Heart left ventricle (tissue), 16 donors: ENCODE measurements around the gene LARGE2. TPM values are rescaled to one million over a fixed set of nuclear protein-coding genes. Genes with fewer than 3 reads are reported as not detected.
A peak's percentile ranks its signal among the peaks of the same experiment; 100 is the strongest.

ENCODE experiments used
- ATAC-seq, 4 donors: fragments of 200-7000 bp; cut with Tn5 transposase; one replicate each; pipeline ENCODE4 v1.9.1; 2020 to 2022; ENCODE audit warnings: moderate library complexity in 4 of 4, mild to moderate bottlenecking in 3 of 4, moderate number of reproducible peaks in 1 of 4
- DNase-seq, 5 donors: peaks; one replicate each; pipeline ENCODE4 v3.0.0-alpha.2; 2020
- H3K27ac ChIP-seq, 12 donors: fragments of 200-600 bp; sonication (generic) in 4 of 12; one replicate each; pipeline versions ENCODE4 v1.5.0 to v1.8.0; 2016 to 2022; ENCODE audit warnings: mild to moderate bottlenecking in 2 of 12
- H3K27me3 ChIP-seq, 9 donors: fragments of 200-600 bp; sonication (generic) in 2 of 9; one replicate each; pipeline versions ENCODE4 v1.5.1 to v1.8.0; 2016 to 2022; ENCODE audit warnings: mild to moderate bottlenecking in 3 of 9
- H3K36me3 ChIP-seq, 9 donors: fragments of 200-600 bp; sonication (generic) in 2 of 9; one replicate each; pipeline versions ENCODE4 v1.5.0 to v1.8.0; 2018 to 2022; ENCODE audit warnings: mild to moderate bottlenecking in 2 of 9
- H3K4me1 ChIP-seq, 12 donors: fragments of 200-600 bp; sonication (generic) in 4 of 12; one replicate each; pipeline versions ENCODE4 v1.5.0 to v1.8.0; 2016 to 2022; ENCODE audit warnings: mild to moderate bottlenecking in 3 of 12
- H3K4me3 ChIP-seq, 12 donors: fragments of 200-600 bp; sonication (generic) in 4 of 12; one replicate each; pipeline versions ENCODE4 v1.5.0 to v1.8.0; 2017 to 2022; ENCODE audit warnings: mild to moderate bottlenecking in 9 of 12, moderate library complexity in 4 of 12
- H3K9me3 ChIP-seq, 12 donors: fragments of 200-600 bp; sonication (generic) in 4 of 12; one replicate each; pipeline versions ENCODE4 v1.5.0 to v1.8.0; 2016 to 2022; ENCODE audit warnings: mild to moderate bottlenecking in 1 of 12
- CTCF ChIP-seq, 12 donors: fragments of 200-600 bp; sonication (generic) in 4 of 12; IDR thresholded peaks; one replicate each; pipeline versions ENCODE4 v1.5.0 to v1.8.0; 2018 to 2022; ENCODE audit warnings: antibody characterized with exemption in 12 of 12, mild to moderate bottlenecking in 5 of 12
- POLR2A ChIP-seq, 2 donors: fragments of 450-650 bp; IDR thresholded peaks; one replicate each; pipeline ENCODE4 v1.6.1; 2017; ENCODE audit warnings: antibody characterized with exemption in 2 of 2, mild to moderate bottlenecking in 2 of 2, moderate library complexity in 2 of 2
- WGBS, 4 donors: extraction: QIAGEN DNeasy Blood & Tissue Kit in 2 of 4; methylation state at CpG; one replicate each; pipeline versions ENCODE4 v1.1.5 to v1.1.7; 2013 to 2018; 5-methylcytosine and 5-hydroxymethylcytosine counted together
- intact Hi-C, 10 donors: fragments of 100-400 bp; cut with DNase I; formaldehyde crosslinking; loops; one replicate each; pipeline versions ENCODE4 v1.11.1 to v1.14.2; 2022
- polyA plus RNA-seq, 2 donors: library from polyadenylated mRNA; stranded (reverse); fragments of 200-250 nt; gene quantifications; one replicate each; pipeline ENCODE4 v1.2.3, GENCODE V29; 2013
- total RNA-seq, 9 donors: library from RNA; depleted of rRNA in 2 of 9; stranded (reverse); fragments of >200 nt in 2 of 9; fragmentation: NEBNext Ultra II Directional in 3 of 9; extraction: Animal tissue kit (Norgen Biotek cat#: 25700) in 3 of 9; gene quantifications; one replicate each; pipeline versions ENCODE4 v1.1.0 to v1.2.4, GENCODE V29; 2016 to 2023
- donor health status: ischemic (EF 13 %, LVEDD 7.1; RV severe dilation, severe dysfunction).
- donor health status: healthy with polysubstance abuse.
- donor health status: DM: no; HTN: yes; CAD: no.
- donor health status: DM: no; HTN: no; CAD: no.
- donor health status: ischemic (EF 25% LVEDD 6.9; RV normal size, moderate dysfunction).
- donor health status: ischemic (EF 25% LVEDD 5.7; RV mildly dilated, moderate dysfunction).
- donor health status: healthy.
- donor health status: DM: yes; HTN: yes; CAD: no.
- donor health status: ischemic (EF 35%, LVEDD 5.7; RV mildly dilated, moderate dysfunction).
- donor health status: nonischemic (EF 11% LVEDD 7.7; RV severe dilation, severe dysfunction).
- donor health status: DM: yes; HTN: yes; CAD: no.
- donor health status: PGD.
- donor health status: ischemic (EF 29% LVEDD 5.4; RV normal size, mild dysfunction).
- donor health status: nonischemic (EF 23%, LVEDD 6.1; RV moderate dilation, normal function).

Gene LARGE2
- total and polyA plus RNA-seq, 11 donors, result 0.17 to 0.88 TPM; not detected in 9

DNA sequence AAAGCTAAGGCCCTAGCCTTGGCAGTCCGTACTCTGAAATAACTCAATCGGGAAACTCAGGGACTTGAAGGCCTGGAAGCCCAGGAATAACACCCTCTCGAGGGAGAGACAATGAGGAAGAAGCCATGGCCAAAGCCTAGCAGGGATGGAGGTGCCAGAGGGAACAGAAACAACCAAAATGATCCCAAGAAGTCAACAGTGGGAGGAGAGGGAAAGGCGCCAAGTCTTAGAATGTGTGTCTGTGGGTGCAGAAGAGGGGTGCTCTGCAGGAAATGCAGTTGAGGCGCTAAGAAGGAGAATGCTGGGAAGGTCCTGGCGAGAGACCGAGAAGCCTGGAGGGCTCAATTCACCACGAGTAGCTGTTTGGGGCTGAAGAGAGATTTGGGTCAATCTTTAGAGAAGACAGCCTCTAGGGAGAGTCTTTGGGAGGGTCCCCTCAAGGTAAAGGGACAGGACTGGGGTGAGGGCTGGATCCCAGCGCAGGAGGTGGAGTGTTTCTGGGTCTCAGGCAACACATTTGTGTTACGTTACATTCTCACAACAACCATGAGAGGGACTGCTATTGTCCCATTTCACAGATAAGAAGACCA lies 37.8 kb upstream of the LARGE2 start:
- ATAC-seq (no peak), DNase-seq (no peak)
- peaks cover 0 to 3% (median 0%) of the 10 kb centered on the region in 9 donors for H3K27me3 ChIP-seq
- intact Hi-C loops, result no loop called here
- peaks cover 0 to 24% (median 8%) of the 10 kb centered on the region in 12 donors for H3K4me1 ChIP-seq
- no peak overlapping the region for H3K27ac ChIP-seq
- peaks cover 3 to 35% (median 30%) of the 10 kb centered on the region in 9 donors for H3K36me3 ChIP-seq
- H3K4me3 ChIP-seq, result peak overlapping the region in 2 of 12 donors; percentile 51 to 58
- no peaks in the 10 kb centered on the region for H3K9me3 ChIP-seq
- TF ChIP-seq CTCF (IDR thresholded peaks at IDR 0.05) (no peak), POLR2A (IDR thresholded peaks at IDR 0.05) (no peak)
- 85 to 92% (median 90%) methylated on average over 10 of the region's 10 CpGs for WGBS, 4 donors

DNA sequence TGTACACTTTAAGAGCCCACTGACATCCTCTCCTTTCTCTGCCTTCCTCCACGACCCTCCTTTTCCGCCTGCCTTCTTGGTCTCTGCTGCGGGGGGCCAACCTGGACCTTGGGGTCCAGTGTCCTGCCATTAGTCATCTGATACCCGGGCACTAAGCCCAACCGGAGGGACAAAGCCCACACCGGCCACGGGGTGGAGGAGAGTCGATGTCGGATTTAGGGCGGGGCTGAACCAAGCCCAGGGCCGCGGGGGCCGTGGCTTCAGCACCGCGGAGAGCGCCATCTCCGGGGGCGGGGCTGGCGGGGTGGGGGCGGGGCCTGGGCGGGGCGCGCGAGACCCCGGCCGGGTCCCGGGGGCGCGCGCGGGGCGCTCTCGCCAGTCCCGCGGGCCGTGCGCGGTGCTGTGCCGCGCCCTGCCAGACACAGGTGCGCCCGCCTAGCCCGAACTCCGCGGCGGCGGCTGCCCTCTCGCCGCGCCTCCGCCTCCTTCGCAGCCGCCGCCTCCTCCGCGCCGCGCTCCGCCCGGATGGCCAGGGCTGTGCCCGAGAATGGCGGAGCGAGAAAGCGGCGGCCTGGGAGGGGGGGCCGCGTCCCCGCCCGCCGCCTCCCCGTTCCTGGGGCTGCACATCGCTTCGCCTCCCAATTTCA lies 37.1 kb upstream of the LARGE2 start, which contains the start of gene MAPK8IP1:
Gene MAPK8IP1, plus strand, starts transcription at position 378 of the 647 bp plus-strand sequence. Its CDS starts 170 bp downstream, at position 548.
- Histone ChIP-seq H3K4me3 (peak within 1 kb of the TSS in 11 of 12 donors; percentile 28 to 66 (median 51)), H3K27ac (no peak within 1 kb of the TSS), H3K27me3 (peaks cover 0 to 3% (median 0%) of the 10 kb centered on the region in 9 donors), H3K36me3 (peaks cover 2 to 27% (median 22%) of the 10 kb centered on the region in 9 donors), H3K9me3 (no peaks in the 10 kb centered on the region), H3K4me1 (peaks cover 0 to 24% (median 8%) of the 10 kb centered on the region in 12 donors)
- TF ChIP-seq POLR2A (IDR thresholded peaks at IDR 0.05) (no peak), CTCF (IDR thresholded peaks at IDR 0.05) (no peak)
- DNase-seq (peak in 4 of 5 donors; percentile 55 to 65 (median 57)), ATAC-seq (peak; percentile 53 to 80 (median 66))
- intact Hi-C loops, result no loop called here
- WGBS, 4 donors, result 1 to 8% (median 2%) methylated on average over 15 to 73 of the region's 73 CpGs

DNA sequence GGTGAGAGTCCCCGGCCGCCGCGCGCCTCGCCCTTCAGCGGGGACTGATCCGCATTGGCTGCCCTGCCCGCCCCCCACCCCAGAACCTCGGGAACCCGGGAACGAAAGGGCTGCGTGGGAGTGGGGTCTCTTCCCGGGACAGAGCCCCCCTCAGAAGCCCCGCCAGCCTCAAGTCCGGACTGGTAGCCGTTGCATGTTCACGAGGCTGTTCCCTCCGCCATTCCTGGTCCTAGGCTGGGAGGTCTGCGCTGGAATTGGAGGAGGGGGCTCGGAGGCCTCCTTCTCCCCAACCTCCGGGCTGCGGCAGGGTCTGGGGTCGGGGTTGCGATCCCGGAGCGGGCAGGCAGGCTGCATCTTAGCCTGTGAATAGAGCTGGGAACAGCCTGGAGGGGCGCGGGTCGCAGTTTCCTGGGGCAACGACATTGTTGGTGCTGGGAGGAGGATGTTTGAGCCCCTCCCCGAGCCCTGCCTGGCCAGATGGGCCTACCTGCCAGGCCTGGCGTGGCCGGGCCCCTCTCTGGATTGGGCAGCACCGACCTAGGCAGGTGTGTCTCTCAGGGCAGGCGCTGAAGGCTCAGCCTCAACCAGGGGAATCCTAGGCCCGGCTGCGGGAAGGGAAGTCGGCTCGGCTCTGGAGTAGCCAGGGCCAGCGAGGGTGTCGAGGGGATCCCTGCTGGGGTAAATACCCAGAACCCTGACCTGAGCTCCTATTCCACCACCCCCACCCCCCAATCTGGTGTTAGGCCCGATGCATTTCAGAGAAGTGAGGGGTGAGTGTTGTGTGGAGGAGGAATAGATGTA lies 36.3 kb upstream of the LARGE2 start:
- no peak overlapping the region for H3K27ac ChIP-seq
- WGBS, 4 donors, result 15 to 24% (median 23%) methylated on average over 28 to 43 of the region's 43 CpGs
- H3K36me3 ChIP-seq, result peaks cover 0 to 20% (median 15%) of the 10 kb centered on the region in 9 donors
- DNase-seq (no peak), ATAC-seq (no peak)
- intact Hi-C loops, result no loop called here
- H3K9me3 ChIP-seq, result no peaks in the 10 kb centered on the region
- peaks cover 0 to 3% (median 0%) of the 10 kb centered on the region in 9 donors for H3K27me3 ChIP-seq
- peaks cover 0 to 17% (median 7%) of the 10 kb centered on the region in 12 donors for H3K4me1 ChIP-seq
- TF ChIP-seq POLR2A (IDR thresholded peaks at IDR 0.05) (no peak), CTCF (IDR thresholded peaks at IDR 0.05) (no peak)
- H3K4me3 ChIP-seq, result peak overlapping the region in 11 of 12 donors; percentile 28 to 66 (median 51)
